Mucosa of rectum (tissue), 2 donors: Measurements from ENCODE around the gene OLR1.
"Not testable (repeated sequence)": the region's sequence is repeated elsewhere in the genome, so short reads cannot be mapped to it uniquely, and the experiment has no call there.

Source experiments
- H3K27ac ChIP-seq, 2 donors: one replicate each; pipeline ENCODE4 v1.7.0; 2013; ENCODE audit warnings: inconsistent platforms in 2 of 2, low read depth in 2 of 2, low read length in 2 of 2
- H3K27me3 ChIP-seq, 2 donors: one replicate each; pipeline ENCODE4 v1.7.0; 2013; ENCODE audit warnings: low read length in 2 of 2; ENCODE audit not compliant: control insufficient read depth in 2 of 2, insufficient read depth in 2 of 2
- H3K36me3 ChIP-seq, 2 donors: one replicate each; pipeline ENCODE4 v1.7.0; 2013; ENCODE audit warnings: low read length in 2 of 2; ENCODE audit not compliant: control insufficient read depth in 2 of 2, insufficient read depth in 2 of 2
- H3K4me1 ChIP-seq, 2 donors: one replicate each; pipeline ENCODE4 v1.7.0; 2013; ENCODE audit warnings: low read length in 2 of 2, mild to moderate bottlenecking in 1 of 2; ENCODE audit not compliant: control insufficient read depth in 2 of 2, insufficient read depth in 2 of 2
- H3K4me3 ChIP-seq, 2 donors: one replicate each; pipeline ENCODE4 v1.7.0; 2013; ENCODE audit warnings: low read length in 2 of 2
- H3K9ac ChIP-seq, 2 donors: one replicate each; pipeline ENCODE4 v1.7.0; 2013; ENCODE audit warnings: low read length in 2 of 2, low read depth in 1 of 2, mild to moderate bottlenecking in 1 of 2
- H3K9me3 ChIP-seq, 2 donors: one replicate each; pipeline ENCODE4 v1.7.0; 2013; ENCODE audit warnings: low read length in 2 of 2; ENCODE audit not compliant: control insufficient read depth in 2 of 2
- donor health status: healthy.
- donor health status: Normal muscosa, but diverticular disease.

OLR1 gene

DNA sequence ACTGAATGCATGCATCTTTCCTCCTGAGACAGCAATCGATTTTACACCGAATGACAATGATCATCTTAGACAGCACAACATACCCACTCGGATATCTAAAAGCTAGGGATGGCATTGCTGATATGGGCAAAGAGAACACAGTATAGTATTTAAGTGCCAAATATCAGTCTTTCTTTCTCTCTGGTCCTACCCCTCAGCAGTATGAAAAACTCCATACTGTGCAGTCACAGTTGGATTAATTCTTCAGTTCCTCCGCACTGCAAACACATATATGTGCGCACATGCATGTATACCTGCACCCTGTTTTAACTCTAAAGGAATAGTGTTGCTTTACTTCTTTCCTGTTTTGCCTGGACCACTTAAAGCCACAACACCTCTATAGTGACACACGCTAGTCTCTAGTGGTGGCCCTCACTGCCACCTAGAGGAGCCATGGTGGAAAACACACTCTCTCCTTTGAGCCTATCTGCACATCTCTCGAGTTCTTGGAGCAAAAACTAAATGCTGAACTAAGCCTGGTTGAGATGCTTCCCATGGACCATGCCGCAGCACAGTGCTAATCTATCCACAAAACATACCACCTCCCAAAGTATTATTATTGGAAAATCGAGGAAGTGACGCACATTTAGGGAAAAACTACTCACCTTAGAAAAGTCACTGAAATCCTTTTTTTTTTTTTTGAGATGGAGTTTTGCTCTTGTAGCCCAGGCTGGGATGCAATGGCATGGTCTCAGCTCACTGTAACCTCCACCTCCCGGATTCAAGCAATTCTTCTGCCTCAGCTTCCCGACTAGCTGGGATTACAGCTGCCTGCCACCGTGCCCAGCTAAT, 18.8 kb upstream of the OLR1 start:
- H3K9ac ChIP-seq, result no peak overlapping the region
- no peaks in the 10 kb centered on the region for H3K9me3 ChIP-seq
- no peaks in the 10 kb centered on the region for H3K27me3 ChIP-seq
- no peak overlapping the region for H3K27ac ChIP-seq
- no peaks in the 10 kb centered on the region for H3K36me3 ChIP-seq
- no peaks in the 10 kb centered on the region for H3K4me1 ChIP-seq
- H3K4me3 ChIP-seq, result no peak overlapping the region

DNA sequence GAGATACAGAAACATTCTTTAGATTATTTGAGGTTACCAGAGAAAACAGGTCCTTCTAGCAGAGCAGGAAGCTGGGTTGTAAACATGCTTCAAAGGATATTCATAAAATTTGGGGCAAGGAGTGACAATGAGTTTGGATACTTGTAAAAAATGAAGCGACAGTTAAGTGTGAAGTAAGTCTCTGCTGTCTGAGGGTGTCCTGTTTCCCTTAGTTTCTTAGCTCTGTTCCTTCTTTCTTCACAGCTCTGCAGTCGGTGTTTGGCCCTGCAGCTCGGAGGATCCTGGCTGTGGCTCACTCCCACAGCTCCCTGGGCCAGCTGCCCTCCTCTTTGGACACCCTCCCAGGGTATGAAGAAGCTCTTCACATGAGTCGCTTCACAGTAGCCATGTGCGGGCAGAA, 17.7 kb upstream of the OLR1 start:
- no peak overlapping the region for H3K27ac ChIP-seq
- H3K4me3 ChIP-seq, result no peak overlapping the region
- no peaks in the 10 kb centered on the region for H3K4me1 ChIP-seq
- H3K9ac ChIP-seq, result no peak overlapping the region
- no peaks in the 10 kb centered on the region for H3K9me3 ChIP-seq
- no peaks in the 10 kb centered on the region for H3K36me3 ChIP-seq
- no peaks in the 10 kb centered on the region for H3K27me3 ChIP-seq

GRCh38 chr12:10186958-10187357, 15.0 kb upstream of the OLR1 start:
- H3K4me3 ChIP-seq, H3K27ac ChIP-seq, H3K9ac ChIP-seq, H3K9me3 ChIP-seq, H3K4me1 ChIP-seq, H3K36me3 ChIP-seq, H3K27me3 ChIP-seq: not testable (repeated sequence)

- Histone ChIP-seq H3K4me3 (no peak overlapping the region), H3K9me3 (no peaks in the 10 kb centered on the region), H3K9ac (no peak overlapping the region), H3K27ac (no peak overlapping the region), H3K27me3 (peaks cover 0 to 4% of the 10 kb centered on the region in 2 donors), H3K4me1 (no peaks in the 10 kb centered on the region), H3K36me3 (no peaks in the 10 kb centered on the region)
Measured at GRCh38 chr12:10186299-10186698, 14.4 kb upstream of the OLR1 start.

DNA sequence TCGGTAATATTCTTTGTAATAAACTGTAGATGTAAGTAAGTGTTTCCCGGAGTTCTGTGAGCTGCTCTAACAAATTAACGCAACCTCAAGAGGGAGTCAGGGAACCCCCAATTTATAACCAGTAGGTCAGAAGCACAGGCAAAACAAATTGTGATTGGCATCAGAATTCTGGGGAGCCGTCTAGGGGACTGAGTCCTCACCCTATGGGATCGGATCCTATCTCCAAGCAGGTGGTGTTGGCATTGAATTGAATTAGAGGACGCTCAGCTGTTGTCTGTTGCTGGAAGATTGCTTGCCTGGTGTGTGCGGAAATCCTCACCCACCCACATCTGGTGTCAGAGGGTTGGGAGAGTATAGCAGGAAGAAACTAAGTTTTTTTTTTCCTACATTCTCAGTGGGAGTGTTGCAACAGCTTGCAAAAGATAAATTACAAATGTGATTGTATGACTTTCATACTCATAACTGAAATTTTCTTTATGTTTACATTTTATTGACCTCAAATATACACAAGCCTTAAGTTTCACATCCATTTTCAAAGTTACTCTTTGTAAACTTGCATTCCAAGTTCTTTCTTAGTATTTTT, 12.4 kb upstream of the OLR1 start:
- H3K9me3 ChIP-seq, result no peaks in the 10 kb centered on the region
- H3K36me3 ChIP-seq, result no peaks in the 10 kb centered on the region
- H3K4me1 ChIP-seq, result no peaks in the 10 kb centered on the region
- peaks cover 0 to 4% of the 10 kb centered on the region in 2 donors for H3K27me3 ChIP-seq
- H3K9ac ChIP-seq, result no peak overlapping the region
- H3K27ac ChIP-seq, result no peak overlapping the region
- no peak overlapping the region for H3K4me3 ChIP-seq

GRCh38 chr12:10182354-10183049, 10.6 kb upstream of the OLR1 start:
- no peak overlapping the region for H3K27ac ChIP-seq
- no peak overlapping the region for H3K9ac ChIP-seq
- H3K9me3 ChIP-seq, result no peaks in the 10 kb centered on the region
- peaks cover 0 to 4% of the 10 kb centered on the region in 2 donors for H3K27me3 ChIP-seq
- no peak overlapping the region for H3K4me3 ChIP-seq
- no peaks in the 10 kb centered on the region for H3K36me3 ChIP-seq
- H3K4me1 ChIP-seq, result no peaks in the 10 kb centered on the region

DNA sequence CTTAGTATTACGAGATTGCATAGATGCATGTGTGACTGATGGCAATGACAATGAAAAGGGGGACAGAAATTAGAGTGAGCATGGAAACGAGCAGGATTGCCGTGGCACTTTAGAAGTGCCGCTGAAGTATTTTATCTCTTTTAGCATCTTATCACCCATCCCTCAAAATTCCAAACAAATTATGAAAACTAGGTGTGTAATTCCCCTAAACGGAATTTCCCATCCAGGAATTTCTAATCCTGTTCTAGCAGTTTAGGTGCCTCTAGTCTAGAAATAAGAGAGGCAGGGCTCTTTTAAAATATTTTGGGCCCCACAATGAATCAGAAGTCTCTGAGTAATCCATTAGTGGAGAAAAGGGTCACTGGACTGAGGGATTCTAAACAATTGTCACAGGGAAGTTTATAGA, 7.8 kb upstream of the OLR1 start:
- Histone ChIP-seq H3K9me3 (no peaks in the 10 kb centered on the region), H3K27ac (no peak overlapping the region), H3K36me3 (no peaks in the 10 kb centered on the region), H3K27me3 (peaks cover 0 to 4% of the 10 kb centered on the region in 2 donors), H3K9ac (no peak overlapping the region), H3K4me3 (no peak overlapping the region), H3K4me1 (peaks cover 4 to 10% of the 10 kb centered on the region in 2 donors)

DNA sequence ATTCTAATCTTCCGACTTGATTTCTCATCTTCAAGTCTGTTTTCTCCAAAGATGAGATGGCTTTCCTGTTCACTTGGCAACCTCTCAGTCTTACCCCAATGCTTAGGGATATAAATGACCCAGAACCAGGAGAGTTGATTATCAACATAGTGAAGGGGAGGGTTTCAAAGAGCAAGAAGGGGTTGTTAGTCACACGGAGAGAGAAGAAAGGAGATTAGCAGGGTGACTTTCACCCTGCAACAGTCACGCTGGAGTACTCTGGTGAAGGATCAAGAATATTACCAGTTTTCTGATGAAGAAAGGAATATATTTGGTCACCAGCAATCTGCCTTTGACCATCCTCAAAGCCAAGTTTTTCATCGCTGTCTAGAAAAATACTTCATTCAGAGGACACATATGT, 6.9 kb upstream of the OLR1 start, which contains the start of gene TMEM52B:
Gene TMEM52B (plus strand): TSS at position 212 of the 400 bp plus-strand sequence. CDS start 543 bp downstream, outside the sequence.
- Histone ChIP-seq H3K36me3 (no peaks in the 10 kb centered on the region), H3K9ac (no peak within 1 kb of the TSS), H3K9me3 (no peaks in the 10 kb centered on the region), H3K27ac (no peak within 1 kb of the TSS), H3K4me1 (peaks cover 4 to 10% of the 10 kb centered on the region in 2 donors), H3K27me3 (peaks cover 0 to 3% of the 10 kb centered on the region in 2 donors), H3K4me3 (no peak within 1 kb of the TSS)

- Histone ChIP-seq H3K9me3 (no peaks in the 10 kb centered on the region), H3K27ac (peak overlapping the region in 1 of 2 donors; percentile 11), H3K27me3 (no peaks in the 10 kb centered on the region), H3K9ac (no peak overlapping the region), H3K36me3 (no peaks in the 10 kb centered on the region), H3K4me3 (no peak overlapping the region), H3K4me1 (peaks cover 4 to 10% of the 10 kb centered on the region in 2 donors)
Measured at GRCh38 chr12:10175846-10176636, 4.1 kb upstream of the OLR1 start.
